ENCODE measurements around the gene ZNF571. TPM values are rescaled to one million over a fixed set of nuclear protein-coding genes. Genes with fewer than 3 reads are reported as not detected.

ZNF571 gene
- total RNA-seq, 2 experiments from 2014 or later: 2.0 to 2.2 TPM

Other genes starting within 250 kb of the ZNF571 start
- 1 to 10 TPM; 4.7 to 6.3 TPM for gene ZNF527, start 223.7 kb downstream of the ZNF571 start, total RNA-seq
- gene ZNF569, start 127.3 kb downstream of the ZNF571 start, total RNA-seq: 1 to 10 TPM; 5.5 to 6.9 TPM
- gene ZNF570, start 125.4 kb downstream of the ZNF571 start, total RNA-seq: 1 to 10 TPM; 4.1 to 6.0 TPM
- gene ZNF793, start 87.9 kb downstream of the ZNF571 start, total RNA-seq: 1 to 10 TPM; 2.7 to 6.1 TPM
- gene ZNF540, start 84 bp upstream of the ZNF571 start, total RNA-seq: 1 to 10 TPM; 1.5 to 1.6 TPM
- 10 to 100 TPM; 11.9 to 15.1 TPM for gene ZFP30, start 60.7 kb upstream of the ZNF571 start, total RNA-seq
- gene ZNF607, start 125.0 kb upstream of the ZNF571 start, total RNA-seq: 1 to 10 TPM; 4.4 to 6.6 TPM
- 1 to 10 TPM; 7.1 TPM for gene ZNF573, start 184.8 kb upstream of the ZNF571 start, total RNA-seq

Data from activated CD8-positive, alpha-beta memory T cell treated with anti-CD3 and anti-CD28 coated beads, Interleukin-2, amount 10 ng/mL, durations not matched to agents 7 days and 5 days (primary cell).